ENCODE data around the gene PILRB.
"Not testable (repeated sequence)": the region's sequence is repeated elsewhere in the genome, so short reads cannot be mapped to it uniquely, and the experiment has no call there.

GRCh38 chr7:100365998-100366367 lies 8.1 kb downstream of the PILRB start:
- TF ChIP-seq, protein P1, sequence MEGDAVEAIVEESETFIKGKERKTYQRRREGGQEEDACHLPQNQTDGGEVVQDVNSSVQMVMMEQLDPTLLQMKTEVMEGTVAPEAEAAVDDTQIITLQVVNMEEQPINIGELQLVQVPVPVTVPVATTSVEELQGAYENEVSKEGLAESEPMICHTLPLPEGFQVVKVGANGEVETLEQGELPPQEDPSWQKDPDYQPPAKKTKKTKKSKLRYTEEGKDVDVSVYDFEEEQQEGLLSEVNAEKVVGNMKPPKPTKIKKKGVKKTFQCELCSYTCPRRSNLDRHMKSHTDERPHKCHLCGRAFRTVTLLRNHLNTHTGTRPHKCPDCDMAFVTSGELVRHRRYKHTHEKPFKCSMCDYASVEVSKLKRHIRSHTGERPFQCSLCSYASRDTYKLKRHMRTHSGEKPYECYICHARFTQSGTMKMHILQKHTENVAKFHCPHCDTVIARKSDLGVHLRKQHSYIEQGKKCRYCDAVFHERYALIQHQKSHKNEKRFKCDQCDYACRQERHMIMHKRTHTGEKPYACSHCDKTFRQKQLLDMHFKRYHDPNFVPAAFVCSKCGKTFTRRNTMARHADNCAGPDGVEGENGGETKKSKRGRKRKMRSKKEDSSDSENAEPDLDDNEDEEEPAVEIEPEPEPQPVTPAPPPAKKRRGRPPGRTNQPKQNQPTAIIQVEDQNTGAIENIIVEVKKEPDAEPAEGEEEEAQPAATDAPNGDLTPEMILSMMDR (conservative IDR thresholded peaks at IDR 0.05; ENCODE audit: low read depth, low read length) = not testable (repeated sequence)
- not testable (repeated sequence) for TF ChIP-seq EZH2 (IDR thresholded peaks at IDR 0.05; ENCODE audit: low read length, unreplicated experiment)

Measured in PC-3 (cell line).